Measurements from ENCODE around the gene KCNQ1.

DNA sequence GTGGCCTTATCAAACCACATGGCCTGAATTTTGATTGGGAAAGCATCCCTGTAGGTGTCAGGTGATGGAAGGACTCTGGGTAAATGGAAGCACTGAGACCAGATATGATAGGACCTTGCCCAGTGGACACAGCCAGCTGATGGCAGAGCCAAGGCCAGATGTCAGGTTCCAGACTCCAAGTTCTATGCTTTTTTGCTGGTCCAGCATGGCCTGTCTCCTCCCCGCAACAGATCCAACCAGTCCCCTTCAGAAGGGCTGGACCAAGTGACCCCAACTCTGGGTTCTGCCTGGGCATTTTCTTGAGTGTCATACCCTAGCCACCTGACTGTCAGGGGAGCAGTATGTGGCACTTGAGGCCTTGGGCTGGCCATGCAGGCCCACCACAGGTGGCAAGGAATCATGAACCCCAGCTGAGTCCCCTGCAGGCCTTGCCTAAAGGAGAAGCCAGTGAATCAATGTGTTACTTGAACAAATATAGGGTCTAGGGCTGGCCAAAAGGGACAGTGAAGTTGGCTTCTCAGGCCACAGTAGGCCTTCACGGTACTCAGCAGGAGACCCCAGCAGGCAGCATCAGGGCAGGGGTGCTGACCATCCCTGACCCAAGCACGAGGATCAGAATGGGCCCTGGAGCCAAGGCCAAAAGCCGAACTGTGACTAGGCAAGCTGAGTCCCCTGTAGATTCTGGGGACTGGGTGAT, 227.9 kb downstream of the KCNQ1 start:
- no peak for TF ChIP-seq POLR2AphosphoS5 (IDR thresholded peaks at IDR 0.05; ENCODE audit: low read depth, low read length)
- no peak for TF ChIP-seq POLR2A (IDR thresholded peaks at IDR 0.05; ENCODE audit: low read depth, low read length)
- no peak for TF ChIP-seq TAF1 (IDR thresholded peaks at IDR 0.05; ENCODE audit: borderline replicate concordance, low read depth, low read length)

All from GM12892 (cell line).